ENCODE measurements around the gene SLC4A8.
"Not testable (repeated sequence)": the region's sequence is repeated elsewhere in the genome, so short reads cannot be mapped to it uniquely, and the experiment has no call there.

DNA sequence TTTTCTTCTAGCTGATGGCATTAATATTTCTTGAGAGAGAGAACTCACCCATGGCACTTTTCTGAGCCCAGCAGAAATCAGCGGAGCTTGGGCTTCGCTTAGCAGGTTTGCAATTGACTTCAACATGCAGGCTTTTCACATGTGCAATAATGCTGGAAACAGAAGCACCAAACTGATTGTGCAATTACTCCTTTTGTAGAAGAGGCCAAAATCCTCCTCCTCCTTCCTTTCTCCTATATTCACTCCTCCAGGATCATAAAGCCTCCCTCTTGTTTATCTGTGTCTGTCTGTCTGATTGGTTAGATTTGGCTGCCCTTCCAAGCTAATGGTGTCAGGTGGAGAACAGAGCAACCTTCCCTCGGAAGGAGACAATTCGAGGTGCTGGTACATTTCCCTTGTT lies 90.4 kb downstream of the SLC4A8 start:
- not testable (repeated sequence) for TF ChIP-seq POLR2A (IDR thresholded peaks at IDR 0.05)
- TF ChIP-seq, protein P1, sequence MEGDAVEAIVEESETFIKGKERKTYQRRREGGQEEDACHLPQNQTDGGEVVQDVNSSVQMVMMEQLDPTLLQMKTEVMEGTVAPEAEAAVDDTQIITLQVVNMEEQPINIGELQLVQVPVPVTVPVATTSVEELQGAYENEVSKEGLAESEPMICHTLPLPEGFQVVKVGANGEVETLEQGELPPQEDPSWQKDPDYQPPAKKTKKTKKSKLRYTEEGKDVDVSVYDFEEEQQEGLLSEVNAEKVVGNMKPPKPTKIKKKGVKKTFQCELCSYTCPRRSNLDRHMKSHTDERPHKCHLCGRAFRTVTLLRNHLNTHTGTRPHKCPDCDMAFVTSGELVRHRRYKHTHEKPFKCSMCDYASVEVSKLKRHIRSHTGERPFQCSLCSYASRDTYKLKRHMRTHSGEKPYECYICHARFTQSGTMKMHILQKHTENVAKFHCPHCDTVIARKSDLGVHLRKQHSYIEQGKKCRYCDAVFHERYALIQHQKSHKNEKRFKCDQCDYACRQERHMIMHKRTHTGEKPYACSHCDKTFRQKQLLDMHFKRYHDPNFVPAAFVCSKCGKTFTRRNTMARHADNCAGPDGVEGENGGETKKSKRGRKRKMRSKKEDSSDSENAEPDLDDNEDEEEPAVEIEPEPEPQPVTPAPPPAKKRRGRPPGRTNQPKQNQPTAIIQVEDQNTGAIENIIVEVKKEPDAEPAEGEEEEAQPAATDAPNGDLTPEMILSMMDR (IDR thresholded peaks at IDR 0.05), result not testable (repeated sequence)
